ENCODE results near the gene MARCHF2. TPM values are rescaled to one million over a fixed set of nuclear protein-coding genes. Genes with fewer than 3 reads are reported as not detected.
A peak's percentile ranks its signal among the peaks of the same experiment; 100 is the strongest.

Gene MARCHF2
- 58.7 TPM for total RNA-seq
- long read RNA-seq, transcript MARCH2-201 (5 exons, 1,376 nt), result major isoform, 24 of 83 reads
- long read RNA-seq, partial matches to known transcripts, result 4 of 83 reads
- long read RNA-seq, other reads (novel, unspliced or antisense), result 50 of 83 reads

- peak; percentile 99 for DNase-seq
- TF ChIP-seq CTCF (IDR thresholded peaks at IDR 0.05), result peak; percentile 68
- ATAC-seq, result peak; percentile 100
- H3K27ac ChIP-seq, result peak within 1 kb of the TSS; percentile 77
- no peaks in the 10 kb centered on the region for H3K9me3 ChIP-seq
- H3K4me1 ChIP-seq, result peaks cover 24% of the 10 kb centered on the region
- intact Hi-C loops (cut with DNase I), result no loop called here
- no peaks in the 10 kb centered on the region for H3K27me3 ChIP-seq
- H3K4me3 ChIP-seq, result peak within 1 kb of the TSS; percentile 65
- H3K36me3 ChIP-seq, result no peaks in the 10 kb centered on the region
Measured at GRCh38 chr19:8412783-8413628, at the start of gene MARCHF2. Gene MARCHF2, plus strand, starts transcription at chr19:8413305. Its CDS starts 8,536 bp downstream, at chr19:8421841.

GRCh38 chr19:8363803-8364771 is 49.0 kb upstream of the MARCHF2 start, which contains the start of gene ANGPTL4:
Gene ANGPTL4, plus strand, starts transcription at chr19:8364155. Its CDS starts 167 bp downstream, at chr19:8364322.
- Histone ChIP-seq H3K9me3 (no peaks in the 10 kb centered on the region), H3K36me3 (no peaks in the 10 kb centered on the region), H3K27ac (peak within 1 kb of the TSS; percentile 72), H3K4me3 (peak within 1 kb of the TSS; percentile 60), H3K4me1 (peaks cover 58% of the 10 kb centered on the region), H3K27me3 (no peaks in the 10 kb centered on the region)
- intact Hi-C loops (cut with DNase I), result no loop called here
- no peak for TF ChIP-seq CTCF (IDR thresholded peaks at IDR 0.05)
- ATAC-seq (peak; percentile 43), DNase-seq (peak; percentile 77)

GRCh38 chr19:8366121-8366581 is 47.0 kb upstream of the MARCHF2 start:
- TF ChIP-seq CTCF (IDR thresholded peaks at IDR 0.05), result no peak
- peaks cover 56% of the 10 kb centered on the region for H3K4me1 ChIP-seq
- DNase-seq (no peak), ATAC-seq (no peak)
- H3K4me3 ChIP-seq, result no peak overlapping the region
- no peaks in the 10 kb centered on the region for H3K27me3 ChIP-seq
- intact Hi-C loops (cut with DNase I), result no loop called here
- no peaks in the 10 kb centered on the region for H3K36me3 ChIP-seq
- H3K27ac ChIP-seq, result no peak overlapping the region
- no peaks in the 10 kb centered on the region for H3K9me3 ChIP-seq

- peaks cover 48% of the 10 kb centered on the region for H3K4me1 ChIP-seq
- intact Hi-C loops (cut with DNase I), result no loop called here
- no peaks in the 10 kb centered on the region for H3K27me3 ChIP-seq
- H3K9me3 ChIP-seq, result no peaks in the 10 kb centered on the region
- H3K36me3 ChIP-seq, result no peaks in the 10 kb centered on the region
- TF ChIP-seq CTCF (IDR thresholded peaks at IDR 0.05), result no peak
- ATAC-seq (no peak), DNase-seq (peak; percentile 66)
- H3K27ac ChIP-seq, result peak overlapping the region; percentile 65
- no peak overlapping the region for H3K4me3 ChIP-seq
Measured at GRCh38 chr19:8366961-8367326, 46.2 kb upstream of the MARCHF2 start.

- H3K27me3 ChIP-seq, result no peaks in the 10 kb centered on the region
- ATAC-seq (peak; percentile 69), DNase-seq (peak; percentile 87)
- no peaks in the 10 kb centered on the region for H3K36me3 ChIP-seq
- peaks cover 43% of the 10 kb centered on the region for H3K4me1 ChIP-seq
- TF ChIP-seq CTCF (IDR thresholded peaks at IDR 0.05), result no peak
- peak overlapping the region; percentile 65 for H3K27ac ChIP-seq
- no peak overlapping the region for H3K4me3 ChIP-seq
- intact Hi-C loops (cut with DNase I), result no loop called here
- H3K9me3 ChIP-seq, result no peaks in the 10 kb centered on the region
Measured at GRCh38 chr19:8367327-8368001, 45.6 kb upstream of the MARCHF2 start.

Data from upper lobe of right lung (tissue), 1 donor.